NB4 (cell line): ENCODE results near the gene NFE2L1.
"Not testable (repeated sequence)": the region's sequence is repeated elsewhere in the genome, so short reads cannot be mapped to it uniquely, and the experiment has no call there.

Source experiments
- DNase-seq: peaks from one replicate; pipeline ENCODE4 v3.0.0; 2010; ENCODE audit warnings: low read depth
- H3K4me3 ChIP-seq: one replicate; pipeline ENCODE4 v1.5.1; 2011; ENCODE audit warnings: mild to moderate bottlenecking, low read depth, low read length, moderate library complexity
- CTCF ChIP-seq: IDR thresholded peaks from one replicate; pipeline ENCODE4 v1.5.1; 2012; ENCODE audit warnings: low read depth, low read length
- MAX ChIP-seq: IDR thresholded peaks from 2 replicates; pipeline ENCODE4 v1.6.1; 2011; ENCODE audit warnings: low read depth, low read length
- MYC ChIP-seq: IDR thresholded peaks from 2 replicates; pipeline ENCODE4 v1.6.1; 2011; ENCODE audit warnings: low read depth, low read length
- POLR2A ChIP-seq: IDR thresholded peaks from 2 replicates; pipeline ENCODE4 v1.6.1; 2011; ENCODE audit warnings: mild to moderate bottlenecking; ENCODE audit not compliant: insufficient read length; ENCODE audit errors: extremely low read depth

The NFE2L1 gene

GRCh38 chr17:48074322-48075081 is 26.3 kb downstream of the NFE2L1 start:
- H3K4me3 ChIP-seq: no peak overlapping the region
- TF ChIP-seq POLR2A (no peak), CTCF (peak; percentile 59)
- DNase-seq: peak; percentile 69

- not testable (repeated sequence) for H3K4me3 ChIP-seq, DNase-seq
These were observed 29.0 kb downstream of the NFE2L1 start for GRCh38 chr17:48077152-48077551.

GRCh38 chr17:48081858-48082257 is 33.7 kb downstream of the NFE2L1 start:
- no peak overlapping the region for H3K4me3 ChIP-seq
- DNase-seq: no peak
- TF ChIP-seq CTCF (no peak), MYC (no peak), POLR2A (no peak), MAX (no peak)

GRCh38 chr17:48084932-48085331 is 36.8 kb downstream of the NFE2L1 start:
- DNase-seq: no peak
- TF ChIP-seq MYC (no peak), CTCF (no peak), POLR2A (no peak), MAX (no peak)

GRCh38 chr17:48093341-48094045 is 45.3 kb downstream of the NFE2L1 start:
- TF ChIP-seq MAX (no peak), POLR2A (no peak), MYC (no peak), CTCF (no peak)
- H3K4me3 ChIP-seq: no peak overlapping the region

More at GRCh38 chr17:48084932-48085331, 36.8 kb downstream of the NFE2L1 start:
- no peak overlapping the region for H3K4me3 ChIP-seq

GRCh38 chr17:48095611-48096010 is 47.5 kb downstream of the NFE2L1 start:
- DNase-seq: no peak
- TF ChIP-seq CTCF (no peak), MAX (no peak), POLR2A (no peak), MYC (no peak)
- H3K4me3 ChIP-seq: no peak overlapping the region

More at GRCh38 chr17:48093341-48094045, 45.3 kb downstream of the NFE2L1 start:
- no peak for DNase-seq
